Measurements from ENCODE around the gene ZNF8.

The ZNF8 gene

GRCh38 chr19:58294743-58295374 lies 16.1 kb downstream of the ZNF8 start:
- no peak overlapping the region for H3K9ac ChIP-seq (ENCODE audit: low read length)
- H3K4me2 ChIP-seq (ENCODE audit: low read length): no peak overlapping the region
- H3K79me1 ChIP-seq (ENCODE audit: low read length): no peaks in the 10 kb centered on the region
- no peak overlapping the region for H2BK12ac ChIP-seq (ENCODE audit: low read length)
- no peak overlapping the region for H3K4ac ChIP-seq (ENCODE audit: low read depth, low read length)
- no peak overlapping the region for H2BK5ac ChIP-seq (ENCODE audit: low read depth, low read length, poor library complexity)
- H2AK5ac ChIP-seq (ENCODE audit: low read length): no peak overlapping the region
- no peak overlapping the region for H4K91ac ChIP-seq (ENCODE audit: low read depth, low read length)
- peaks cover 55 to 66% of the 10 kb centered on the region in 2 experiments for H3K36me3 ChIP-seq (ENCODE audit: control insufficient read depth in 1 of 2, insufficient read depth in 2 of 2, low read length in 2 of 2)
- H3K18ac ChIP-seq (ENCODE audit: low read length): no peak overlapping the region
- H3K79me2 ChIP-seq (ENCODE audit: control insufficient read depth, insufficient read depth, low read length, poor library complexity): no peaks in the 10 kb centered on the region
- H4K8ac ChIP-seq (ENCODE audit: low read depth, low read length): no peak overlapping the region
- H3K27ac ChIP-seq (ENCODE audit: low read depth, low read length): no peak overlapping the region
- H3K4me3 ChIP-seq (ENCODE audit: low read depth, low read length): no peak overlapping the region
- no peak overlapping the region for H2AFZ ChIP-seq (ENCODE audit: insufficient read depth, low read length, poor library complexity)
- peaks cover 6% of the 10 kb centered on the region for H3K9me3 ChIP-seq (ENCODE audit: insufficient read depth, low read depth, low read length)
- H3K4me1 ChIP-seq (ENCODE audit: control insufficient read depth in 1 of 2, insufficient read depth in 2 of 2, low read length in 2 of 2): no peaks in the 10 kb centered on the region
- WGBS (ENCODE audit: extremely low coverage, insufficient coverage, insufficient read length): no CpG with 5 or more reads among the region's 22 CpGs
- DNase-seq: no peak
- no peak overlapping the region for H2BK120ac ChIP-seq (ENCODE audit: insufficient read depth, low read length, poor library complexity)
- H3K27me3 ChIP-seq (ENCODE audit: insufficient read depth, low read length): no peaks in the 10 kb centered on the region
- H3K23ac ChIP-seq (ENCODE audit: low read length): no peak overlapping the region
- no peak overlapping the region for H4K12ac ChIP-seq (ENCODE audit: low read depth, low read length)
- no peak overlapping the region for H3K14ac ChIP-seq (ENCODE audit: low read length)

GRCh38 chr19:58296104-58296503 lies 17.3 kb downstream of the ZNF8 start:
- no peak overlapping the region for H4K91ac ChIP-seq (ENCODE audit: low read depth, low read length)
- WGBS (ENCODE audit: extremely low coverage, insufficient coverage, insufficient read length): no CpG with 5 or more reads among the region's 7 CpGs
- H3K79me2 ChIP-seq (ENCODE audit: control insufficient read depth, insufficient read depth, low read length, poor library complexity): no peaks in the 10 kb centered on the region
- peaks cover 58 to 72% of the 10 kb centered on the region in 2 experiments for H3K36me3 ChIP-seq (ENCODE audit: control insufficient read depth in 1 of 2, insufficient read depth in 2 of 2, low read length in 2 of 2)
- no peak overlapping the region for H3K23ac ChIP-seq (ENCODE audit: low read length)
- H3K14ac ChIP-seq (ENCODE audit: low read length): no peak overlapping the region
- H2BK120ac ChIP-seq (ENCODE audit: insufficient read depth, low read length, poor library complexity): no peak overlapping the region
- DNase-seq: peak in 1 of 2 donors; percentile 28
- H3K4me1 ChIP-seq (ENCODE audit: control insufficient read depth in 1 of 2, insufficient read depth in 2 of 2, low read length in 2 of 2): no peaks in the 10 kb centered on the region
- H3K4me3 ChIP-seq (ENCODE audit: low read depth, low read length): no peak overlapping the region
- no peaks in the 10 kb centered on the region for H3K79me1 ChIP-seq (ENCODE audit: low read length)
- peaks cover 6% of the 10 kb centered on the region for H3K9me3 ChIP-seq (ENCODE audit: insufficient read depth, low read depth, low read length)
- H2BK12ac ChIP-seq (ENCODE audit: low read length): no peak overlapping the region
- no peak overlapping the region for H3K4ac ChIP-seq (ENCODE audit: low read depth, low read length)
- no peak overlapping the region for H2AFZ ChIP-seq (ENCODE audit: insufficient read depth, low read length, poor library complexity)
- H3K27me3 ChIP-seq (ENCODE audit: insufficient read depth, low read length): no peaks in the 10 kb centered on the region
- H2BK5ac ChIP-seq (ENCODE audit: low read depth, low read length, poor library complexity): no peak overlapping the region
- H3K18ac ChIP-seq (ENCODE audit: low read length): no peak overlapping the region
- no peak overlapping the region for H3K4me2 ChIP-seq (ENCODE audit: low read length)
- H3K27ac ChIP-seq (ENCODE audit: low read depth, low read length): no peak overlapping the region
- no peak overlapping the region for H4K12ac ChIP-seq (ENCODE audit: low read depth, low read length)
- H3K9ac ChIP-seq (ENCODE audit: low read length): no peak overlapping the region
- no peak overlapping the region for H4K8ac ChIP-seq (ENCODE audit: low read depth, low read length)
- no peak overlapping the region for H2AK5ac ChIP-seq (ENCODE audit: low read length)

GRCh38 chr19:58300620-58301019 lies 21.9 kb downstream of the ZNF8 start:
- no peak for DNase-seq
- Histone ChIP-seq H3K79me1 (ENCODE audit: low read length) (peaks cover 3% of the 10 kb centered on the region), H3K23ac (ENCODE audit: low read length) (no peak overlapping the region), H3K27ac (ENCODE audit: low read depth, low read length) (no peak overlapping the region), H2AFZ (ENCODE audit: insufficient read depth, low read length, poor library complexity) (no peak overlapping the region), H3K18ac (ENCODE audit: low read length) (no peak overlapping the region), H2BK5ac (ENCODE audit: low read depth, low read length, poor library complexity) (no peak overlapping the region), H2BK12ac (ENCODE audit: low read length) (no peak overlapping the region), H4K8ac (ENCODE audit: low read depth, low read length) (no peak overlapping the region), H2BK120ac (ENCODE audit: insufficient read depth, low read length, poor library complexity) (no peak overlapping the region), H2AK5ac (ENCODE audit: low read length) (no peak overlapping the region), H3K4me2 (ENCODE audit: low read length) (no peak overlapping the region), H3K4ac (ENCODE audit: low read depth, low read length) (no peak overlapping the region), H3K79me2 (ENCODE audit: control insufficient read depth, insufficient read depth, low read length, poor library complexity) (peaks cover 3% of the 10 kb centered on the region), H3K14ac (ENCODE audit: low read length) (no peak overlapping the region), H3K9me3 (ENCODE audit: insufficient read depth, low read depth, low read length) (peaks cover 1% of the 10 kb centered on the region), H4K12ac (ENCODE audit: low read depth, low read length) (no peak overlapping the region), H3K4me1 (ENCODE audit: control insufficient read depth in 1 of 2, insufficient read depth in 2 of 2, low read length in 2 of 2) (peaks cover 0 to 2% of the 10 kb centered on the region in 2 experiments), H3K36me3 (ENCODE audit: control insufficient read depth in 1 of 2, insufficient read depth in 2 of 2, low read length in 2 of 2) (peaks cover 31 to 37% of the 10 kb centered on the region in 2 experiments), H3K4me3 (ENCODE audit: low read depth, low read length) (no peak overlapping the region), H3K9ac (ENCODE audit: low read length) (no peak overlapping the region), H3K27me3 (ENCODE audit: insufficient read depth, low read length) (no peaks in the 10 kb centered on the region), H4K91ac (ENCODE audit: low read depth, low read length) (no peak overlapping the region)
- no CpG with 5 or more reads among the region's 7 CpGs for WGBS (ENCODE audit: extremely low coverage, insufficient coverage, insufficient read length)

GRCh38 chr19:58304255-58304654 lies 25.5 kb downstream of the ZNF8 start:
- Histone ChIP-seq H4K8ac (ENCODE audit: low read depth, low read length) (no peak overlapping the region), H4K91ac (ENCODE audit: low read depth, low read length) (no peak overlapping the region), H2BK5ac (ENCODE audit: low read depth, low read length, poor library complexity) (no peak overlapping the region), H3K4ac (ENCODE audit: low read depth, low read length) (no peak overlapping the region), H3K4me1 (ENCODE audit: control insufficient read depth in 1 of 2, insufficient read depth in 2 of 2, low read length in 2 of 2) (peaks cover 2 to 3% of the 10 kb centered on the region in 2 experiments), H2AK5ac (ENCODE audit: low read length) (no peak overlapping the region), H3K14ac (ENCODE audit: low read length) (no peak overlapping the region), H3K23ac (ENCODE audit: low read length) (no peak overlapping the region), H3K9me3 (ENCODE audit: insufficient read depth, low read depth, low read length) (peaks cover 4% of the 10 kb centered on the region), H3K4me3 (ENCODE audit: low read depth, low read length) (no peak overlapping the region), H2BK120ac (ENCODE audit: insufficient read depth, low read length, poor library complexity) (no peak overlapping the region), H3K18ac (ENCODE audit: low read length) (no peak overlapping the region), H3K27me3 (ENCODE audit: insufficient read depth, low read length) (no peaks in the 10 kb centered on the region), H3K4me2 (ENCODE audit: low read length) (no peak overlapping the region), H3K9ac (ENCODE audit: low read length) (no peak overlapping the region), H3K27ac (ENCODE audit: low read depth, low read length) (no peak overlapping the region), H3K79me1 (ENCODE audit: low read length) (peaks cover 3% of the 10 kb centered on the region), H3K79me2 (ENCODE audit: control insufficient read depth, insufficient read depth, low read length, poor library complexity) (peaks cover 3% of the 10 kb centered on the region), H2AFZ (ENCODE audit: insufficient read depth, low read length, poor library complexity) (no peak overlapping the region), H4K12ac (ENCODE audit: low read depth, low read length) (no peak overlapping the region), H2BK12ac (ENCODE audit: low read length) (no peak overlapping the region), H3K36me3 (ENCODE audit: control insufficient read depth in 1 of 2, insufficient read depth in 2 of 2, low read length in 2 of 2) (peaks cover 23 to 42% of the 10 kb centered on the region in 2 experiments)
- no CpG with 5 or more reads among the region's 7 CpGs for WGBS (ENCODE audit: extremely low coverage, insufficient coverage, insufficient read length)
- no peak for DNase-seq

Measured in trophoblast cell (in vitro differentiated cells and primary cell).